Measurements from ENCODE around the gene ANKRD60. TPM values are rescaled to one million over a fixed set of nuclear protein-coding genes. Genes with fewer than 3 reads are reported as not detected.

ANKRD60 gene
- total RNA-seq, 1 donor from 2014 or later = not detected

GRCh38 chr20:58198901-58199355 is 29.5 kb downstream of the ANKRD60 start:
- Mint-ChIP-seq H3K27ac (ENCODE audit: unreplicated experiment) (no peak overlapping the region), H3K27me3 (ENCODE audit: low read depth) (no peaks in the 10 kb centered on the region), H3K4me1 (ENCODE audit: low read depth) (peaks cover 5% of the 10 kb centered on the region), H3K36me3 (ENCODE audit: low read depth) (no peaks in the 10 kb centered on the region), H3K9me3 (ENCODE audit: low read depth) (no peaks in the 10 kb centered on the region), H3K4me3 (ENCODE audit: unreplicated experiment) (no peak overlapping the region)
- TF ChIP-seq CTCF (IDR thresholded peaks at IDR 0.05) = no peak
- DNase-seq (ENCODE audit: low spot score) = no peak

GRCh38 chr20:58198384-58198783 is 30.1 kb downstream of the ANKRD60 start:
- peaks cover 5% of the 10 kb centered on the region for H3K4me1 Mint-ChIP-seq (ENCODE audit: low read depth)
- DNase-seq (ENCODE audit: low spot score) = no peak
- H3K4me3 Mint-ChIP-seq (ENCODE audit: unreplicated experiment) = no peak overlapping the region
- no peak overlapping the region for H3K27ac Mint-ChIP-seq (ENCODE audit: unreplicated experiment)
- H3K36me3 Mint-ChIP-seq (ENCODE audit: low read depth) = no peaks in the 10 kb centered on the region
- peak; percentile 8 for TF ChIP-seq CTCF (IDR thresholded peaks at IDR 0.05)
- H3K9me3 Mint-ChIP-seq (ENCODE audit: low read depth) = no peaks in the 10 kb centered on the region
- no peaks in the 10 kb centered on the region for H3K27me3 Mint-ChIP-seq (ENCODE audit: low read depth)

- Mint-ChIP-seq H3K27ac (ENCODE audit: unreplicated experiment) (no peak overlapping the region), H3K9me3 (ENCODE audit: low read depth) (no peaks in the 10 kb centered on the region)
- DNase-seq (ENCODE audit: low spot score) = no peak
Measured at GRCh38 chr20:58197185-58197469, 31.3 kb downstream of the ANKRD60 start.

GRCh38 chr20:58196402-58197184 is 31.9 kb downstream of the ANKRD60 start:
- no peak overlapping the region for H3K27ac Mint-ChIP-seq (ENCODE audit: unreplicated experiment)
- no peaks in the 10 kb centered on the region for H3K36me3 Mint-ChIP-seq (ENCODE audit: low read depth)
- no peak overlapping the region for H3K4me3 Mint-ChIP-seq (ENCODE audit: unreplicated experiment)
- H3K9me3 Mint-ChIP-seq (ENCODE audit: low read depth) = no peaks in the 10 kb centered on the region
- DNase-seq (ENCODE audit: low spot score) = no peak
- H3K27me3 Mint-ChIP-seq (ENCODE audit: low read depth) = peaks cover 7% of the 10 kb centered on the region
- no peak for TF ChIP-seq CTCF (IDR thresholded peaks at IDR 0.05)
- H3K4me1 Mint-ChIP-seq (ENCODE audit: low read depth) = no peaks in the 10 kb centered on the region

More at GRCh38 chr20:58197185-58197469, 31.3 kb downstream of the ANKRD60 start:
- Mint-ChIP-seq H3K36me3 (ENCODE audit: low read depth) (no peaks in the 10 kb centered on the region), H3K27me3 (ENCODE audit: low read depth) (peaks cover 5% of the 10 kb centered on the region), H3K4me1 (ENCODE audit: low read depth) (peaks cover 4% of the 10 kb centered on the region), H3K4me3 (ENCODE audit: unreplicated experiment) (no peak overlapping the region)
- no peak for TF ChIP-seq CTCF (IDR thresholded peaks at IDR 0.05)

GRCh38 chr20:58195047-58195446 is 33.4 kb downstream of the ANKRD60 start:
- Mint-ChIP-seq H3K4me1 (ENCODE audit: low read depth) (no peaks in the 10 kb centered on the region), H3K27ac (ENCODE audit: unreplicated experiment) (no peak overlapping the region), H3K9me3 (ENCODE audit: low read depth) (no peaks in the 10 kb centered on the region), H3K4me3 (ENCODE audit: unreplicated experiment) (no peak overlapping the region), H3K36me3 (ENCODE audit: low read depth) (no peaks in the 10 kb centered on the region), H3K27me3 (ENCODE audit: low read depth) (peaks cover 8% of the 10 kb centered on the region)
- DNase-seq (ENCODE audit: low spot score) = no peak
- TF ChIP-seq CTCF (IDR thresholded peaks at IDR 0.05) = no peak

Data from chondrocyte (in vitro differentiated cells).